ENCODE results near the gene TINAGL1. TPM values are rescaled to one million over a fixed set of nuclear protein-coding genes. Genes with fewer than 3 reads are reported as not detected.

Gene TINAGL1
- total RNA-seq, 2 donors from 2014 or later: 128 to 175 TPM

GRCh38 chr1:31593770-31594632, 17.7 kb downstream of the TINAGL1 start:
- DNase-seq: peak; percentile 87
- intact Hi-C loops (cut with DNase I): loop anchor here in 1 of 2 donors (1.0 kb wide), 1 partner anchor 30 kb away; no protein-coding TSS in a partner anchor

GRCh38 chr1:31595836-31596736, 19.8 kb downstream of the TINAGL1 start:
- no peak for ATAC-seq
- no peak for DNase-seq

More at GRCh38 chr1:31593770-31594632, 17.7 kb downstream of the TINAGL1 start:
- ATAC-seq: peak; percentile 84 to 87

GRCh38 chr1:31596737-31597097, 20.4 kb downstream of the TINAGL1 start:
- no peak for ATAC-seq
- intact Hi-C loops (cut with DNase I): loop anchor here in 1 of 2 donors (5.0 kb wide), 1 partner anchor 34 kb away; no protein-coding TSS in a partner anchor
- DNase-seq: no peak

More at GRCh38 chr1:31595836-31596736, 19.8 kb downstream of the TINAGL1 start:
- intact Hi-C loops (cut with DNase I): loop anchor here in 1 of 2 donors (5.0 kb wide), 1 partner anchor 34 kb away; no protein-coding TSS in a partner anchor

GRCh38 chr1:31598980-31599379, 22.7 kb downstream of the TINAGL1 start:
- DNase-seq: no peak
- intact Hi-C loops (cut with DNase I): loop anchor here in 1 of 2 donors (5.0 kb wide), 1 partner anchor 37 kb away; no protein-coding TSS in a partner anchor
- no peak for ATAC-seq

- ATAC-seq (no peak), DNase-seq (no peak)
- intact Hi-C loops (cut with DNase I): no loop called here
Measured at GRCh38 chr1:31600641-31601040, 24.3 kb downstream of the TINAGL1 start.

GRCh38 chr1:31602081-31602480, 25.8 kb downstream of the TINAGL1 start:
- DNase-seq (no peak), ATAC-seq (no peak)
- intact Hi-C loops (cut with DNase I): no loop called here

GRCh38 chr1:31605908-31606427, 29.7 kb downstream of the TINAGL1 start:
- DNase-seq (no peak), ATAC-seq (no peak)
- intact Hi-C loops (cut with DNase I): no loop called here

- ATAC-seq (no peak), DNase-seq (no peak)
- intact Hi-C loops (cut with DNase I): no loop called here
Measured at GRCh38 chr1:31607360-31607759, 31.0 kb downstream of the TINAGL1 start.

GRCh38 chr1:31609514-31610118, 33.3 kb downstream of the TINAGL1 start:
- intact Hi-C loops (cut with DNase I): no loop called here
- DNase-seq (no peak), ATAC-seq (no peak)

GRCh38 chr1:31614414-31615005, 38.2 kb downstream of the TINAGL1 start:
- DNase-seq (no peak), ATAC-seq (no peak)
- intact Hi-C loops (cut with DNase I): no loop called here

GRCh38 chr1:31615414-31615813, 39.1 kb downstream of the TINAGL1 start:
- no peak for DNase-seq
- intact Hi-C loops (cut with DNase I): no loop called here
- ATAC-seq: no peak

GRCh38 chr1:31615939-31616338, 39.6 kb downstream of the TINAGL1 start:
- DNase-seq: no peak
- no peak for ATAC-seq
- intact Hi-C loops (cut with DNase I): no loop called here

- intact Hi-C loops (cut with DNase I): no loop called here
- ATAC-seq: peak; percentile 14 to 29
- no peak for DNase-seq
Measured at GRCh38 chr1:31617218-31617915, 41.1 kb downstream of the TINAGL1 start, which contains the start of gene HCRTR1. HCRTR1 (plus strand) TSS chr1:31617689; CDS start chr1:31619193, 1,504 bp downstream.

GRCh38 chr1:31617916-31618746, 41.8 kb downstream of the TINAGL1 start:
- intact Hi-C loops (cut with DNase I): loop anchor here in 1 of 2 donors (2.0 kb wide), 1 partner anchor 53 kb away; no protein-coding TSS in a partner anchor
- peak; percentile 53 for DNase-seq

GRCh38 chr1:31618916-31619846, 42.9 kb downstream of the TINAGL1 start:
- ATAC-seq: no peak
- intact Hi-C loops (cut with DNase I): loop anchor here in 1 of 2 donors (2.0 kb wide), 1 partner anchor 54 kb away; no protein-coding TSS in a partner anchor
- DNase-seq: no peak

More at GRCh38 chr1:31617916-31618746, 41.8 kb downstream of the TINAGL1 start:
- peak; percentile 56 to 67 for ATAC-seq

Measured in left cardiac atrium (tissue), 4 donors.